Measurements from ENCODE around the gene HINT3. TPM values are rescaled to one million over a fixed set of nuclear protein-coding genes. Genes with fewer than 3 reads are reported as not detected.
A peak's percentile ranks its signal among the peaks of the same experiment; 100 is the strongest.
"Not testable (repeated sequence)": the region's sequence is repeated elsewhere in the genome, so short reads cannot be mapped to it uniquely, and the experiment has no call there.

Gene HINT3
- total and polyA plus RNA-seq, 8 donors: 2.6 to 15.7 (median 11.0) TPM

DNA sequence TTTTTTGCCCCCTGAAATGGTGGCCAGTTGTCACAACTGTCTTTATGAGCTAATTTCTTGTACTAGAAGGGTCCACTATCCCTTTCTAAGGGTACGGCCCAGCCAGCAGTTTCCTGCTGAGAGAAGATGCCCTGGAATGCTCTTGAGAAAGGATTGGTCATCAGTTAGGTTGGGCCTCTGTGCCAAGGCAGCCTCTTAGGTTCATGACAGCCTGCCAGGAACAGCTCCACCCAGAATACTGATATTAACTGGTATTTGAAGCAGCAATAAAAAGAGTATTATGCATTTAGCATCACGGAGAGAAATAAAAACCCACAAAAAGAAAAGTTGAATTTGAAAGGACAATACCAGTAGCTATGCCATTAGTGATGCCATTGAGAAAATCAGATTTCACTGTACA, 9.0 kb upstream of the HINT3 start:
- intact Hi-C loops (cut with DNase I): no loop called here
- WGBS, 2 donors: 89% methylated on average over 2 of the region's 2 CpGs
- H3K27me3 ChIP-seq: no peaks in the 10 kb centered on the region
- peak overlapping the region in 1 of 4 donors; percentile 91 for H3K27ac ChIP-seq
- TF ChIP-seq, protein P1, sequence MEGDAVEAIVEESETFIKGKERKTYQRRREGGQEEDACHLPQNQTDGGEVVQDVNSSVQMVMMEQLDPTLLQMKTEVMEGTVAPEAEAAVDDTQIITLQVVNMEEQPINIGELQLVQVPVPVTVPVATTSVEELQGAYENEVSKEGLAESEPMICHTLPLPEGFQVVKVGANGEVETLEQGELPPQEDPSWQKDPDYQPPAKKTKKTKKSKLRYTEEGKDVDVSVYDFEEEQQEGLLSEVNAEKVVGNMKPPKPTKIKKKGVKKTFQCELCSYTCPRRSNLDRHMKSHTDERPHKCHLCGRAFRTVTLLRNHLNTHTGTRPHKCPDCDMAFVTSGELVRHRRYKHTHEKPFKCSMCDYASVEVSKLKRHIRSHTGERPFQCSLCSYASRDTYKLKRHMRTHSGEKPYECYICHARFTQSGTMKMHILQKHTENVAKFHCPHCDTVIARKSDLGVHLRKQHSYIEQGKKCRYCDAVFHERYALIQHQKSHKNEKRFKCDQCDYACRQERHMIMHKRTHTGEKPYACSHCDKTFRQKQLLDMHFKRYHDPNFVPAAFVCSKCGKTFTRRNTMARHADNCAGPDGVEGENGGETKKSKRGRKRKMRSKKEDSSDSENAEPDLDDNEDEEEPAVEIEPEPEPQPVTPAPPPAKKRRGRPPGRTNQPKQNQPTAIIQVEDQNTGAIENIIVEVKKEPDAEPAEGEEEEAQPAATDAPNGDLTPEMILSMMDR (IDR thresholded peaks at IDR 0.05): no peak
- FAIRE-seq (no peak), ATAC-seq (no peak), DNase-seq (no peak)
- no peaks in the 10 kb centered on the region for H3K36me3 ChIP-seq
- H3K9me3 ChIP-seq: no peaks in the 10 kb centered on the region
- H3K4me1 ChIP-seq: peaks cover 20 to 42% (median 38%) of the 10 kb centered on the region in 3 donors
- H3K4me3 ChIP-seq: no peak overlapping the region

DNA sequence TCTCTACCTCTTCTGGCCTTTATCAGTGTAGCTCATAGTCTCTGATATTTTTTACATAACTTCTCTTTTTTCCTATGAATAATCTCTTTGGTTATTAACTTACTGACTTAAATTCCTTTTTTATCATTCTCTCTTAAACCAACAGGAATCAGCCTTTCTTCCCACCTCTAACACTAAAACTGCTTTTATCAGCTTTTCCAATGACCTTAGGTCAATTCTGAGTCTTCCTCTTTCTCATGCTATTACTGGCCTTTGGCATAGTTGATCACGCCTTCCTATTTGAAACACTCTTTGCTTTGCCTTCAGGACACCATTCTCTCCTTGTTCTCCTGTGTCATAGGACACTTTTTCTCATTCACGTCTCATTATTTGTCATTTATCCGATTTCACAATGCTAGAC, 8.1 kb upstream of the HINT3 start:
- Histone ChIP-seq H3K36me3 (no peaks in the 10 kb centered on the region), H3K4me3 (no peak overlapping the region), H3K27me3 (no peaks in the 10 kb centered on the region), H3K4me1 (peaks cover 18 to 33% (median 29%) of the 10 kb centered on the region in 3 donors), H3K27ac (no peak overlapping the region), H3K9me3 (no peaks in the 10 kb centered on the region)
- no peak for FAIRE-seq
- 84 to 87% methylated on average over 3 of the region's 3 CpGs for WGBS, 2 donors
- no peak for DNase-seq
- intact Hi-C loops (cut with DNase I): no loop called here
- TF ChIP-seq, protein P1 (IDR thresholded peaks at IDR 0.05): no peak
- no peak for ATAC-seq

DNA sequence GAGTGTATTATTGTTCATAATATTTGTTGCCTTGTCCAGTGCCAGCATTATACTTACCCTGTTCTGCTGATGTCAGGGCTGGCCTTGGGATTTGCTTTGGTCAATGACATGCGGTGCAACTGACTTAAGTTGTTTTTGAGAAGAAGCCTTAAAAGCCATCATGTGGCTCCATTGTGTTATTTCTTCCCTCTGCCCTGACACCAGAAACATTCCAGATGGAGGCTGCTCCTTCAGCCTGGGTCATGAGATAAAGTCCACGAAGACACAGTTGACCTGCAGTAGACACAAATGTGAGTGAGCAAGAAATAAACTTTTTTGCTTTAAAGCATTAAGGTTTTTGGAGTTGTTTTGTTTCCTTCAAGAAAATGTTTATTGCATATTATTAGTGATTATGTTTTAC, 7.5 kb upstream of the HINT3 start:
- Histone ChIP-seq H3K4me3 (no peak overlapping the region), H3K27me3 (no peaks in the 10 kb centered on the region), H3K4me1 (peaks cover 13 to 27% (median 23%) of the 10 kb centered on the region in 3 donors), H3K9me3 (no peaks in the 10 kb centered on the region), H3K36me3 (no peaks in the 10 kb centered on the region), H3K27ac (no peak overlapping the region)
- 85 to 91% methylated on average over 2 of the region's 2 CpGs for WGBS, 2 donors
- intact Hi-C loops (cut with DNase I): no loop called here
- ATAC-seq (no peak), DNase-seq (no peak), FAIRE-seq (no peak)
- TF ChIP-seq, protein P1 (IDR thresholded peaks at IDR 0.05): no peak

DNA sequence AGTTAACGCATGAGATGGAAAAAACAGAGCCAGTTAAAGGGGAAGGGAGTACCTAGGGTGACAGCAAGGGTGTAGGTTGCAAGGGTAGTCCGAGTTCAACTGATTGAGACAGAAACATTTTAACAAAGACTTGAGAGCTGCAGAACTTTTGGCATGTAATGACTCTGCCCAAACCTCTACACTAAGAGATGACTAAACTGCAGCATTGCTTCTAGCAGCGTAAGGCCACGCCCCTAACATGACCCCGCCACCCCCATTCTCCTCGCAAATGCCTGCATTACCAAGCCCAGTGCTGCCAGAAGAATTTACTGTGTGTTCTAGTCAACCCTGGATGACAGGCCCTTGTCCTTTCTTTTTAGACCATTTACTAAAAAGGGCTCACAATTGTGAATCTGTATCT, 6.3 kb upstream of the HINT3 start:
- FAIRE-seq: no peak

DNA sequence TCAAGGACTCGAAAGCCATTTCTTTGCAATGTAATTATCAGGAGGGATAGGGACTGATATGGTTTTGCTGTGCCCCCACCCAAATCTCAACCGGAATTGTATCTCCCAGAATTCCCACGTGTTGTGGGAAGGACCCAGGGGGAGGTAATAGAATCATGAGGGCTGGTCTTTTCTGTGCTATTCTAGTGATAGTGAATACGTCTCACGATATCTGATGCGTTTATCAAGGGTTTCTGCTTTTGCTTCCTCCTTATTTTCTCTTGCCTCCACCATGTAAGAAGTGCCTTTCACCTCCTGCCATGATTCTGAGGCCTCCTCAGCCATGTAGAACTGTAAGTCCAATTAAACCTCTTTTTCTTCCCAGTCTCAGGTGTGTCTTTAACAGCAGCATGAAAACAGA, 5.9 kb upstream of the HINT3 start:
- FAIRE-seq, H3K36me3 ChIP-seq, H3K4me3 ChIP-seq, DNase-seq, H3K9me3 ChIP-seq, ATAC-seq, H3K27ac ChIP-seq, H3K27me3 ChIP-seq: not testable (repeated sequence)
- intact Hi-C loops (cut with DNase I): loop anchor here in 1 of 3 donors (10.0 kb wide), 1 partner anchor 166 kb away; no protein-coding TSS in a partner anchor
- WGBS, 2 donors: 72 to 82% methylated on average over 6 of the region's 6 CpGs
- peaks cover 3 to 13% (median 8%) of the 10 kb centered on the region in 3 donors for H3K4me1 ChIP-seq

More for the DNA sequence above, 6.3 kb upstream of the HINT3 start:
- no peak overlapping the region for H3K27ac ChIP-seq
- H3K4me1 ChIP-seq: peaks cover 5 to 18% (median 12%) of the 10 kb centered on the region in 3 donors
- ATAC-seq (no peak), DNase-seq (no peak)
- H3K36me3 ChIP-seq: no peaks in the 10 kb centered on the region
- no peaks in the 10 kb centered on the region for H3K27me3 ChIP-seq
- H3K4me3 ChIP-seq: no peak overlapping the region
- WGBS, 2 donors: 80 to 85% methylated on average over 6 of the region's 6 CpGs
- TF ChIP-seq, protein P1 (IDR thresholded peaks at IDR 0.05): no peak
- intact Hi-C loops (cut with DNase I): loop anchor here in 1 of 3 donors (10.0 kb wide), 1 partner anchor 165 kb away; no protein-coding TSS in a partner anchor
- no peaks in the 10 kb centered on the region for H3K9me3 ChIP-seq
